H1 (cell line): Measurements from ENCODE around the gene DYRK1B.

ENCODE experiments used
- GTF2F1 ChIP-seq: IDR thresholded peaks from 2 replicates; pipeline ENCODE4 v1.6.1; 2012; ENCODE audit warnings: low read depth, low read length, improper control_type of control experiment, borderline replicate concordance
- PHF8 ChIP-seq: fragments of 200-600 bp; sonication (generic); conservative IDR thresholded peaks from 2 replicates; pipeline ENCODE4 v1.7.1; 2012; ENCODE audit warnings: low read depth, mild to moderate bottlenecking, inconsistent platforms, low read length, moderate library complexity
- POLR2A ChIP-seq, 2 experiments: IDR thresholded peaks; 1 replicate in 1 of 2; 2 replicates in 1 of 2; pipeline ENCODE4 v1.6.1; 2011; ENCODE audit warnings: low read depth in 2 of 2, low read length in 2 of 2, mild to moderate bottlenecking in 2 of 2; ENCODE audit errors: control extremely low read depth in 1 of 2
- SIN3A ChIP-seq, 2 experiments: IDR thresholded peaks in 1 of 2; conservative IDR thresholded peaks in 1 of 2; 2 replicates each; pipeline ENCODE4 v1.6.1; 2011 to 2012; ENCODE audit warnings: low read length in 2 of 2, improper control_type of control experiment in 1 of 2, low read depth in 1 of 2, mild to moderate bottlenecking in 1 of 2
- SRF ChIP-seq: IDR thresholded peaks from 2 replicates; pipeline ENCODE4 v1.6.1; 2011; ENCODE audit warnings: mild to moderate bottlenecking, low read depth, low read length, moderate library complexity
- ZNF274 ChIP-seq: IDR thresholded peaks from 2 replicates; pipeline ENCODE4 v1.7.0; 2012; ENCODE audit warnings: low read length, borderline replicate concordance; ENCODE audit errors: extremely low read depth

DNA sequence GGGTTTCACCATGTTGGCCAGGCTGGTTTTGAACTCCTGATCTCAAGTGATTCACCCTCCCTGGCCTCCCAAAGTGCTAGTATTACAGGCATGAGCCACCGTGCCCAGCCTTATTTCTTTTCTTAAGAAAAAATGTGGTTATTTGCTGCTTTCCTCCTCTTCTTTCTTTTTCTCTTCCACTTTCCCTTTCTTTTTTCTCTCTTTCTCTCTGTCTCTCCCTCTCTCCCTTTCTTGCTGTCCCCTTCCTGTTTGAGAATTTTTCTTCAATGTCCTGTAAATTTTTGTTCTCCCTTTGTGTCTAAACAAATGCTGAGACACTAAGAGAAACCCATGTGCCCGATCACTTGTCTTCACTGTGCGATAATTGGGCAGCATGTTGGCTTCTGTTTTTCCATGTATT lies 53.1 kb downstream of the DYRK1B start:
- TF ChIP-seq POLR2A (IDR thresholded peaks at IDR 0.05; ENCODE audit: control extremely low read depth in 1 of 2, low read depth in 2 of 2, low read length in 2 of 2) (no peak), SIN3A (conservative IDR thresholded peaks at IDR 0.05 in 1 of 2, IDR thresholded peaks at IDR 0.05 in 1 of 2; ENCODE audit: low read depth in 1 of 2, low read length in 2 of 2) (no peak), GTF2F1 (no peak), SRF (no peak), PHF8 (no peak), ZNF274 (no peak)
